Measurements from ENCODE around the gene SORCS3. TPM values are rescaled to one million over a fixed set of nuclear protein-coding genes. Genes with fewer than 3 reads are reported as not detected.

Gene SORCS3
- total RNA-seq, 1 donor from 2014 or later, result 1.00 TPM

DNA sequence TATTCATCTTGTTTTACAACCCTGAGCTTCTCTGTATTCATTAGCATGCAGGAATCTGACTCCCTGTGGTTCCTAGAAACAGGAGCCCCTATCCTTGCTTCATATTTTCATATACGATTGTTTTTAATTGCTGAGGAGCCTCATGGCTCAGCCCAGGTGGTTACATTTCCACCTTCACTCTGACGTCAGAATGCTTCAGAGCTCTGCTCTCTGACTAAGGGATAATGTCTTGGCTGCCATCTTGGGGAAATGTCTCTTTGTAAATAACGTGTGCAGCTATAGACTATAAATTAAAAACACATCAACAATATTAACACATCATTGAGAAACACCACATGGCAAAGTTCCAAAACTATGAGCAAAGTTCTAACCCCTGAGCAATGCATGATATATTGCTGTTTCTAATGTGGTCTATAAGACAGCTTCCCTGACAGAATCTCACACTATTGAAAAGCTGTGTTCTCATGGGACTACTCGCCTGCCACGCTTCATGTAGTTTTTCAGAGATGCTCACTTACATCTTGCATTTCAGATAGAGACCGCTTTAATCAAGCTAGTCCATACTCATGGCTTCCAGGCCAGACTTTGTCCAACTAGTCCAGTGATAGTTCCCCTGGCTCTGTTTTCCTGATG, 227.0 kb downstream of the SORCS3 start:
- Histone ChIP-seq H2AFZ (ENCODE audit: low read depth, low read length) (no peak overlapping the region), H3K4me1 (ENCODE audit: insufficient read depth, low read length) (no peaks in the 10 kb centered on the region), H3K9ac (ENCODE audit: low read length) (no peak overlapping the region), H3K36me3 (ENCODE audit: insufficient read depth, low read length) (no peaks in the 10 kb centered on the region), H3K79me2 (ENCODE audit: insufficient read depth, low read length) (no peaks in the 10 kb centered on the region), H3K27ac (ENCODE audit: low read depth, low read length) (no peak overlapping the region), H3K4me3 (ENCODE audit: insufficient read depth, low read depth, low read length) (no peak overlapping the region), H3K4me2 (ENCODE audit: low read length) (no peak overlapping the region), H3K9me3 (ENCODE audit: insufficient read depth, low read depth, low read length) (no peaks in the 10 kb centered on the region), H3K27me3 (ENCODE audit: insufficient read depth, low read length) (no peaks in the 10 kb centered on the region), H4K20me1 (ENCODE audit: insufficient read depth, low read length) (no peaks in the 10 kb centered on the region)
- Mint-ChIP-seq H3K27me3 (ENCODE audit: low read depth, unreplicated experiment) (peaks cover 21% of the 10 kb centered on the region), H3K36me3 (ENCODE audit: low read depth, unreplicated experiment) (no peaks in the 10 kb centered on the region), H3K27ac (ENCODE audit: unreplicated experiment) (no peak overlapping the region), H3K9me3 (ENCODE audit: unreplicated experiment) (peaks cover 3% of the 10 kb centered on the region), H3K4me1 (ENCODE audit: low read depth, unreplicated experiment) (no peaks in the 10 kb centered on the region), H3K4me3 (ENCODE audit: unreplicated experiment) (no peak overlapping the region)
- DNase-seq (ENCODE audit: low read depth) (no peak), FAIRE-seq (no peak)
- TF ChIP-seq CTCF (IDR thresholded peaks at IDR 0.05; ENCODE audit: insufficient read depth, low read depth, low read length), result no peak

DNA sequence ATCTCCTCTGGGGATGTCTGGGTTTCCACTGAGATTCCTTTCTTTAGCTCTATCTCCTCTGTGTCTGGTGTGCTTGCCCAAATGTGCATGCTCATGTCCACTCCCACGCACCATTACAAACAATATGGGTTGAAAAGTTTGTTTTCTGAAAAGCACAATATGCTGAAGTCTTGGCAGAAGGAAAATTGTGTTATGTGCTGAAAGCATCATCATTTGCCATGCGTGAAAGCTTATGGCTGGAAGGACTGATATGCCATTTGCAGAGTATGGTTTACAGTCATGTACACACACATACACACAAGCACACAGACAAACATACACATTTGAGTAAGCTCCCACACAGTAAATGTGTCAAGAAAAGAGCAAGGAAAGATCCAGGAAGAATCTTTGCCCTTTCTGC, 231.6 kb downstream of the SORCS3 start:
- TF ChIP-seq EZH2 (IDR thresholded peaks at IDR 0.05; ENCODE audit: insufficient read depth, low read length) (no peak), CTCF (IDR thresholded peaks at IDR 0.05; ENCODE audit: insufficient read depth, low read depth, low read length) (no peak)
- H3K4me3 Mint-ChIP-seq (ENCODE audit: unreplicated experiment), result no peak overlapping the region
- Histone ChIP-seq H3K27ac (ENCODE audit: low read depth, low read length) (no peak overlapping the region), H3K9ac (ENCODE audit: low read length) (no peak overlapping the region), H3K79me2 (ENCODE audit: insufficient read depth, low read length) (no peaks in the 10 kb centered on the region), H3K4me1 (ENCODE audit: insufficient read depth, low read length) (no peaks in the 10 kb centered on the region), H2AFZ (ENCODE audit: low read depth, low read length) (no peak overlapping the region), H3K4me3 (ENCODE audit: insufficient read depth, low read depth, low read length) (no peak overlapping the region), H4K20me1 (ENCODE audit: insufficient read depth, low read length) (no peaks in the 10 kb centered on the region), H3K27me3 (ENCODE audit: insufficient read depth, low read length) (no peaks in the 10 kb centered on the region), H3K36me3 (ENCODE audit: insufficient read depth, low read length) (no peaks in the 10 kb centered on the region), H3K9me3 (ENCODE audit: insufficient read depth, low read depth, low read length) (no peaks in the 10 kb centered on the region), H3K4me2 (ENCODE audit: low read length) (no peak overlapping the region)
- H3K9me3 Mint-ChIP-seq (ENCODE audit: unreplicated experiment), result no peaks in the 10 kb centered on the region
- no peak overlapping the region for H3K27ac Mint-ChIP-seq (ENCODE audit: unreplicated experiment)
- no peaks in the 10 kb centered on the region for H3K36me3 Mint-ChIP-seq (ENCODE audit: low read depth, unreplicated experiment)
- no peaks in the 10 kb centered on the region for H3K27me3 Mint-ChIP-seq (ENCODE audit: low read depth, unreplicated experiment)
- FAIRE-seq, result no peak
- no peaks in the 10 kb centered on the region for H3K4me1 Mint-ChIP-seq (ENCODE audit: low read depth, unreplicated experiment)
- DNase-seq (ENCODE audit: low read depth), result no peak

DNA sequence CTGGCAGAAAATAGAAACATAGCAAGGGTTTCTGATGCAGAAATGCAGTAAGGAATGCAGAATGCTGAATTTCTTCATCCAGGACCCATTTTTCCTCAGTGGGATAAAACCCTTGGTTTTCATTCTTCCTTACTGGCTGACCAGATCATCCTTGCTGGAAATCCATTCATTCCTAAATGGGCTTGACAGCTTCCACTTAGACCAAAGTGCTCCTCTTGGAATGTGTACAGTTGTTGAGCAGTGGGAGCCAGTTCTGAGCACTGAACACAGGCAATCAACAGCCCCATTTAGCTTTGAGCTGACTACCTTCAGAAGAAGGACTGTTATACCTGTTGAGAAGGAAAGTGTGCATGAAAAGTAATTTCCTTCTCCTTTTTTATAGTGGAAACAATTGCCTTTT, 232.1 kb downstream of the SORCS3 start:
- no peaks in the 10 kb centered on the region for H3K36me3 ChIP-seq (ENCODE audit: insufficient read depth, low read length)
- no peak overlapping the region for H3K4me2 ChIP-seq (ENCODE audit: low read length)
- H3K9ac ChIP-seq (ENCODE audit: low read length), result no peak overlapping the region
- no peak overlapping the region for H2AFZ ChIP-seq (ENCODE audit: low read depth, low read length)
- H3K4me1 ChIP-seq (ENCODE audit: insufficient read depth, low read length), result no peaks in the 10 kb centered on the region
- Mint-ChIP-seq H3K9me3 (ENCODE audit: unreplicated experiment) (no peaks in the 10 kb centered on the region), H3K27ac (ENCODE audit: unreplicated experiment) (no peak overlapping the region), H3K36me3 (ENCODE audit: low read depth, unreplicated experiment) (no peaks in the 10 kb centered on the region), H3K4me3 (ENCODE audit: unreplicated experiment) (no peak overlapping the region), H3K27me3 (ENCODE audit: low read depth, unreplicated experiment) (no peaks in the 10 kb centered on the region), H3K4me1 (ENCODE audit: low read depth, unreplicated experiment) (no peaks in the 10 kb centered on the region)
- TF ChIP-seq CTCF (IDR thresholded peaks at IDR 0.05; ENCODE audit: insufficient read depth, low read depth, low read length) (no peak), EZH2 (IDR thresholded peaks at IDR 0.05; ENCODE audit: insufficient read depth, low read length) (no peak)
- H3K79me2 ChIP-seq (ENCODE audit: insufficient read depth, low read length), result no peaks in the 10 kb centered on the region
- DNase-seq (ENCODE audit: low read depth), result no peak
- H3K27ac ChIP-seq (ENCODE audit: low read depth, low read length), result no peak overlapping the region
- no peaks in the 10 kb centered on the region for H3K27me3 ChIP-seq (ENCODE audit: insufficient read depth, low read length)
- H3K4me3 ChIP-seq (ENCODE audit: insufficient read depth, low read depth, low read length), result no peak overlapping the region
- FAIRE-seq, result no peak
- H3K9me3 ChIP-seq (ENCODE audit: insufficient read depth, low read depth, low read length), result no peaks in the 10 kb centered on the region
- H4K20me1 ChIP-seq (ENCODE audit: insufficient read depth, low read length), result no peaks in the 10 kb centered on the region
